HCT116 (cell line): ENCODE measurements around the gene ZSWIM7. TPM values are rescaled to one million over a fixed set of nuclear protein-coding genes. Genes with fewer than 3 reads are reported as not detected.

Experiments used
- ATAC-seq: fragments of 200-7000 bp; cut with Tn5 transposase; 2 replicates; pipeline ENCODE4 v1.9.1; 2020; ENCODE audit warnings: mild to moderate bottlenecking, moderate library complexity
- BruUV-seq: library from RNA; stranded (reverse); fragments of 400-500 nt; replicated peaks from 2 replicates; lab custom pipeline; 2021; lab: Mats Ljungman, UMichigan
- CTCF ChIA-PET: fragments of 300-600 bp; sonication (Branson Sonifier 250); formaldehyde crosslinking; loops from one replicate; lab custom pipeline; 2021; ENCODE audit warnings: antibody characterized with exemption; lab: Charles Lee
- POLR2A ChIA-PET: fragments of 300-600, 350-600 bp; sonication (Branson Sonifier 250); formaldehyde crosslinking; loops from one replicate; lab custom pipeline; 2021; ENCODE audit warnings: antibody characterized with exemption; lab: Charles Lee
- RAD21 ChIA-PET, 2 experiments: fragments of 300-600 bp; sonication (Branson Sonifier 250); formaldehyde crosslinking; loops; one replicate each; lab custom pipeline; 2023; ENCODE audit warnings: low total read pairs in 2 of 2; ENCODE audit not compliant: uncharacterized antibody in 2 of 2, unreplicated experiment in 2 of 2, low non-redundant PET in 1 of 2; lab: Charles Lee
- DNase-seq: peaks from one replicate; pipeline ENCODE4 v3.0.0-alpha.2; 2010; ENCODE audit warnings: low read depth, low spot score
- H2AFZ ChIP-seq: fragments of 200-600 bp; shearing (Covaris generic), sonication (generic); 2 replicates; pipeline ENCODE4 v1.6.1; 2017; ENCODE audit warnings: low read depth, mixed run types, mixed read lengths, antibody characterized with exemption, low read length; ENCODE audit not compliant: poor library complexity, severe bottlenecking
- H3K27ac ChIP-seq: 2 replicates; pipeline ENCODE4 v1.5.1; 2012; ENCODE audit warnings: low read depth, low read length
- H3K27me3 ChIP-seq: fragments of 200-600 bp; sonication (generic); 2 replicates; pipeline ENCODE4 v1.6.1; 2016; ENCODE audit warnings: mixed run types, low read length, mixed read lengths; ENCODE audit not compliant: insufficient read depth
- H3K36me3 ChIP-seq, 2 experiments: fragments of 200-500 bp in 1 of 2; fragments of 200-600 bp in 1 of 2; sonication (Bioruptor generic) in 1 of 2; sonication (generic) in 1 of 2; 2 replicates each; pipeline versions ENCODE4 v1.5.1 to v1.6.1; 2014 to 2016; ENCODE audit warnings: low read length in 2 of 2, inconsistent platforms in 1 of 2, mixed read lengths in 1 of 2, mixed run types in 1 of 2; ENCODE audit not compliant: insufficient read depth in 2 of 2, control insufficient read depth in 1 of 2
- H3K4me1 ChIP-seq, 2 experiments: fragments of 200-600 bp in 1 of 2; sonication (generic) in 1 of 2; 2 replicates each; pipeline versions ENCODE4 v1.5.1 to v1.6.1; 2012 to 2017; ENCODE audit warnings: low read length in 2 of 2, inconsistent platforms in 1 of 2, mild to moderate bottlenecking in 1 of 2, mixed read lengths in 1 of 2, mixed run types in 1 of 2, moderate library complexity in 1 of 2; ENCODE audit not compliant: insufficient read depth in 2 of 2, control insufficient read depth in 1 of 2
- H3K4me2 ChIP-seq: fragments of 200-600 bp; sonication (generic); 2 replicates; pipeline ENCODE4 v1.6.1; 2017; ENCODE audit warnings: mixed run types, low read length, mixed read lengths
- H3K4me3 ChIP-seq, 2 experiments: fragments of 200-600 bp in 1 of 2; sonication (generic) in 1 of 2; replicated peaks in 1 of 2; 2 replicates each; pipeline ENCODE4 v1.5.1; 2011 to 2016; ENCODE audit warnings: low read length in 2 of 2, control low read depth in 1 of 2, low read depth in 1 of 2, mild to moderate bottlenecking in 1 of 2, mixed read lengths in 1 of 2, mixed run types in 1 of 2
- H3K79me2 ChIP-seq: fragments of 200-600 bp; sonication (generic); 2 replicates; pipeline ENCODE4 v1.6.1; 2017; ENCODE audit warnings: mild to moderate bottlenecking, mixed run types, low read length, moderate library complexity, mixed read lengths; ENCODE audit not compliant: insufficient read depth
- H3K9ac ChIP-seq: fragments of 200-600 bp; sonication (generic); 2 replicates; pipeline ENCODE4 v1.6.1; 2016; ENCODE audit warnings: low read length, mixed read lengths
- H3K9me2 ChIP-seq: fragments of 200-600 bp; sonication (generic), shearing (Covaris generic); 2 replicates; pipeline ENCODE4 v1.6.1; 2017; ENCODE audit warnings: mixed run types, mild to moderate bottlenecking, moderate library complexity; ENCODE audit not compliant: insufficient read depth
- H3K9me3 ChIP-seq, 2 experiments: fragments of 200-500 bp in 1 of 2; fragments of 200-600 bp in 1 of 2; sonication (Bioruptor generic) in 1 of 2; sonication (generic) in 1 of 2; 2 replicates each; pipeline ENCODE4 v1.6.1; 2014 to 2017; ENCODE audit warnings: low read length in 2 of 2, mixed read lengths in 2 of 2, inconsistent platforms in 1 of 2, low read depth in 1 of 2, mild to moderate bottlenecking in 1 of 2, mixed run types in 1 of 2, moderate library complexity in 1 of 2; ENCODE audit not compliant: control insufficient read depth in 1 of 2, insufficient read depth in 1 of 2
- H4K20me1 ChIP-seq: fragments of 200-600 bp; sonication (generic), shearing (Covaris generic); 2 replicates; pipeline ENCODE4 v1.6.1; 2017; ENCODE audit warnings: mixed run types, mild to moderate bottlenecking, moderate library complexity; ENCODE audit not compliant: insufficient read depth
- ATF3 ChIP-seq: IDR thresholded peaks from 2 replicates; pipeline ENCODE4 v1.6.1; 2012
- CBX3 ChIP-seq: IDR thresholded peaks from 2 replicates; pipeline ENCODE4 v1.6.1; 2012; ENCODE audit warnings: low read depth
- EZH2 ChIP-seq: fragments of 200-600 bp; sonication (generic); IDR thresholded peaks from 2 replicates; pipeline ENCODE4 v1.6.1; 2017; ENCODE audit warnings: antibody characterized with exemption, mixed run types
- MAX ChIP-seq: IDR thresholded peaks from 2 replicates; pipeline ENCODE4 v1.6.1; 2012
- POLR2AphosphoS5 ChIP-seq: IDR thresholded peaks from 2 replicates; pipeline ENCODE4 v1.6.1; 2011; ENCODE audit warnings: mild to moderate bottlenecking, low read depth, low read length, moderate library complexity
- SRF ChIP-seq: IDR thresholded peaks from 2 replicates; pipeline ENCODE4 v1.6.1; 2012; ENCODE audit warnings: low read depth
- ZBTB33 ChIP-seq: IDR thresholded peaks from 2 replicates; pipeline ENCODE4 v1.6.1; 2011; ENCODE audit warnings: mild to moderate bottlenecking, low read length, moderate library complexity; ENCODE audit not compliant: insufficient replicate concordance; ENCODE audit errors: extremely low read depth
- ZNF274 ChIP-seq: fragments of 200-500 bp; sonication (Bioruptor generic); IDR thresholded peaks from 2 replicates; pipeline ENCODE4 v1.6.1; 2014; ENCODE audit warnings: mild to moderate bottlenecking, low read depth, low read length, inconsistent platforms
- intact Hi-C: fragments of 100-400 bp; cut with micrococcal nuclease; formaldehyde crosslinking; loops from 2 replicates; pipeline ENCODE4 v1.10.0; 2022
- total RNA-seq: library from RNA; stranded (reverse); gene quantifications from one replicate; pipeline ENCODE4 v1.2.1, GENCODE V29; 2021; ENCODE audit not compliant: unreplicated experiment

The ZSWIM7 gene
- total RNA-seq, 1 experiment from 2014 or later = 33.5 TPM

- H4K20me1 ChIP-seq = 0 out of 2 replicates have a peak, but pooled peaks cover 3% of the 10 kb centered on the region
- no peak overlapping the region for H3K27ac ChIP-seq
- no peaks in the 10 kb centered on the region for H3K9me3 ChIP-seq
- H3K9me2 ChIP-seq = no peaks in the 10 kb centered on the region
- H3K79me2 ChIP-seq = peaks cover 73% of the 10 kb centered on the region
- H2AFZ ChIP-seq = no peak overlapping the region
- H3K4me2 ChIP-seq = no peak overlapping the region
- POLR2A ChIA-PET = no interaction called here
- no peak overlapping the region for H3K4me3 ChIP-seq
- no peak for TF ChIP-seq EZH2
- no peak for TF ChIP-seq ZBTB33
- no peak for TF ChIP-seq ATF3
- TF ChIP-seq ZNF274 = no peak
- TF ChIP-seq POLR2AphosphoS5 = no peak
- no peak for TF ChIP-seq SRF
- no peak for TF ChIP-seq CBX3
- no peak for TF ChIP-seq MAX
- TF ChIP-seq, all 23 proteins: peak for 0
- no peak overlapping the region for H3K9ac ChIP-seq
- CTCF ChIA-PET = no interaction called here
- intact Hi-C loops = no loop called here
- RAD21 ChIA-PET = no interaction called here
- H3K36me3 ChIP-seq = peaks cover 10 to 33% of the 10 kb centered on the region in 2 experiments; a peak in 3 of 4 replicates
- no peak for DNase-seq
- H3K27me3 ChIP-seq = no peaks in the 10 kb centered on the region
- no peak for ATAC-seq
- no TSS peak for BruUV-seq
- H3K4me1 ChIP-seq = peaks cover 31 to 71% of the 10 kb centered on the region in 2 experiments
These were observed 20.9 kb downstream of the ZSWIM7 start for GRCh38 chr17:15978606-15979005.
